HG03457 (cell line): ENCODE data around the gene HPN.
"Not testable (repeated sequence)": the region's sequence is repeated elsewhere in the genome, so short reads cannot be mapped to it uniquely, and the experiment has no call there.

ENCODE experiments used
- ATAC-seq: cut with Tn5 transposase; IDR thresholded peaks from one replicate; pipeline ENCODE4 v1.9.1; 2021; ENCODE audit warnings: moderate number of reproducible peaks; ENCODE audit not compliant: unreplicated experiment

HPN gene

GRCh38 chr19:35027009-35027408 lies 14.5 kb upstream of the HPN start:
- ATAC-seq, result no peak

GRCh38 chr19:35027851-35028599 lies 13.5 kb upstream of the HPN start:
- no peak for ATAC-seq

- not testable (repeated sequence) for ATAC-seq
Measured at GRCh38 chr19:35028600-35028885, 13.0 kb upstream of the HPN start.

DNA sequence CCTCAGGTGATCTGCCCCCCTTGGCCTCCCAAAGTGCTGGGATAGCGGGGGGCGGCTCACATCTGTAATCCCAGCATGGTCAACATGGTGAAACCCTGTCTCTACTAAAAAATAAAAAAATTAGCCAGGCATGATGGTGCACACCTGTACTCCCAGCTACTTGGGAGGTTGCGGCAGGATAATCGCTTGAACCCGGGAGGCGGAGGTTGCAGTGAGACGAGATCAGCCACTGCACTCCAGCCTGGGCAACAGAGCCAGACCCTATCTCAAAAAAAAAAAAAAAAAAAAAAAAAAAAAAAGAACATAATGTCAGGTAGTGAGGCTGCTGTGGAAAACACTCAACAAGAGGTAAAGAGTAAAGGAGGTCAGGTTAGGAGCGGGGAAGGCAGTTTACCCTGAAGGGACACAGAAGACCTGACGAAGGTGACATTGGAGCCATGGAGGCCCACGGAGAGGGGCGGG lies 12.2 kb upstream of the HPN start:
- ATAC-seq, result not testable (repeated sequence)

DNA sequence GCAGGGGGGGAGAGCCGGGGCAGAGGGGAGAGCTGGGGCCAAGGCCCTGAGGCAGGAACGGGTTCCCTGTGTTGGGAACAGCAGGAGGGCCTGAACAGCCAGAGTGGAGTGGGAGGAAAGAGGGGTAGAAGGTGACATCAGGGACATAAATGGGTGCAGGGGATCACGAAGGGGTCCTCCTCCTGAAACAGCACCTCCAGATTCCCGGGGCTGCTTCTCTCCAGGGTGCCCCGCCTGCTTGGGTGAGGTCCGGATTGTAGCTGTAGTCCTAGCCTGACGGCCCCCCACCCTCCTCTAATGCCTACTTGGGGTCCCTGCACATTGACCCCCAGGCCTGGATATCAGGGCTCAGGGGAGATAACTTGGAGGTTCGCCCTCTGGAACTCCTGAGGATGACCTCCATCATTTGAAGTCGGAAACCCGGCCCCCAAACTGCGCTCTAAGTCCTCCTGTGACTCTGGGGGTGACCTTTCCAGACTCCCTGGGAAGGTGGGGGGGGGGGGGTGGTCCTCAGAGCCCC lies 11.7 kb upstream of the HPN start:
- no peak for ATAC-seq

DNA sequence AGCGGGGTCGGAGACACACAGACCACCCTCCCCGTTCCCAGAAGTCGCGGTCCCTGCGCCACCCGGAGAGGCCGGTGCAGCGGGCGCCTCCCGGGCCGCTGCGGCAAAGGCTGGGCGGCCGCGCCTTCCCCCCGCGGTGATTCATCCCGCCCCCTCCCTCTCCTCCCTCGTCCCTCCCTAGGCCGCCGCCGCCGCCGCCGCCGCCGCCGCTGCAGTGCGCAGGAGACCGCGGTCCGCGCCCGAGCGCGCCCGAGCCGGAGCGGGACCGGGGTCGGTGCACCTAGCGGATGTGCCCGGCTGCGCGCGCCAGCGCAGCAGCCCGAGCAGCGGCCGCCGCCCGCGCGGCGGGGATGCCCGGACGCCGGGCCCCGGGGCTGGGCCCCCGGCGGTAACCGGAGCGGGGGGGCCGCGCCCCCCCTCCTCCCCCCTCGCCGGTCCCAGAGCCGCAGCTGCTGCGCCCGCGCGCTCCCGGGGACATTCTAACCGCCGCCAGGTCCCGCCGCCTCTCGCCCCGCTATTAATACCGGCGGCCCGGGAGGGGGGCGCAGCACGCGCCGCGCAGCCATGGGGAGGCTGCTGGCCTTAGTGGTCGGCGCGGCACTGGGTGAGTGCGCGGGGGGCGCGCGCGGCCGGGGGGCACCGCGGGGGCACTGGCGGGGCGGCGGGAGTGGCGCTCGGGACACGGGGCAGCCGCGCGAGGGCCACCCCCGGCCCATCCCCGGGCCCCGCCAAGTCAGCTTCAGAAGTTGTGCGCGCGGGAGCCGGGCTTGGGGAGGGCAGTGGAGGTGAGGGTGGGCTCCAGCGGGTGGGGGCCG lies 11.1 kb upstream of the HPN start, which contains the start of gene SCN1B:
SCN1B (plus strand) TSS at position 214 of the 815 bp plus-strand sequence; CDS start at position 565, 351 bp downstream.
- no peak for ATAC-seq

- ATAC-seq, result no peak
Measured at GRCh38 chr19:35031072-35031881, 10.2 kb upstream of the HPN start.

DNA sequence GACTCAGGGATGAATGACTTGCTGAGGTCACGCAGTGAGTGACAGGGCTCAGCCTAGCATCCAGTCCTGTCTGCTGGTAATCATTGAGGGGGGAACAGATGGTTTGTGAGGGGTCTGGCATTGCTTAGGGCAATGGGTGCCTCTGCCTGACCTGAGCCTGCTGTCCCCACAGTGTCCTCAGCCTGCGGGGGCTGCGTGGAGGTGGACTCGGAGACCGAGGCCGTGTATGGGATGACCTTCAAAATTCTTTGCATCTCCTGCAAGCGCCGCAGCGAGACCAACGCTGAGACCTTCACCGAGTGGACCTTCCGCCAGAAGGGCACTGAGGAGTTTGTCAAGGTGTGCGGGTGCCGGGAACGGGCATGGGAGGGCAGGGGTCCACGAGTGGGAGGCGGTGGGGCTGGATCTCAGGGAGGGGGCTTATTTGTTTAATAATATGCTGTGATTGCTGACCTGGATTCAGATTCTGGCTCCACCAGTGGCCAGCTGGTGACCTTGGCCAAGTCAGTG lies 9.1 kb upstream of the HPN start:
- no peak for ATAC-seq

DNA sequence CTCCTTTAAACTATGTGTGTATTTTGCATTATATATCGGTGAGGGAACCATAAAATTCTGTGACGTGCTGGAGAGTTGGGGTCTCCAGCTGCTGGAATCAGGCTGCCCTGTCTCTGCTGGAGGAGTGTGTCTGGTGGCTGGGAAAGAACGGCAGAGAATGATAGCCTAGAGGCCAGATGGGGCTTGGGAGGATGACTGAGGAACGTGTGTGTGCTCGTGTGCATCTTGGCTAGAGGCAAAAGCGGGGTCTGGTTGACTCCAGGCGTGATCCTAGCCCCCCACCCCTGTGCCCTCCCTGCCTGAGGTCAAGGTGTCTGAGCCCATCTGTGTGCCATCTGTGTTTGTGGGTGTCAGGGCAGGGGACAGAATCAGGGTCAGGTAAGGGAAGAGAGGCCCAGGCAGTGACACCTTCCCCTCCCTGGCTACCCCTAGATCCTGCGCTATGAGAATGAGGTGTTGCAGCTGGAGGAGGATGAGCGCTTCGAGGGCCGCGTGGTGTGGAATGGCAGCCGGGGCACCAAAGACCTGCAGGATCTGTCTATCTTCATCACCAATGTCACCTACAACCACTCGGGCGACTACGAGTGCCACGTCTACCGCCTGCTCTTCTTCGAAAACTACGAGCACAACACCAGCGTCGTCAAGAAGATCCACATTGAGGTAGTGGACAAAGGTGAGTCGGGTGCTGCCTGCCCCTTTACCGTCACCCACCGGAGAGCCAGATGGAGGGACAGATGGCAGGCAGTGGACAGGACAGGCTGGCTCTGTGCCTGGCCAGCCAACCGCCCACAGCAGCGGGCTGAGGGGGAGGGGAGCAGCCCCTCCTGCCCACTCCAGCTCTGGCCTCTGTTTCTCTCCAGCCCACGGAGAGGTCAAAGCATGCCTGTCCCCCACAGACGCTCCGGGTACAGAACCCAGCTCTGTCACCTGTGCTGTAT lies 8.2 kb upstream of the HPN start:
- ATAC-seq, result no peak

- ATAC-seq, result no peak
Measured at GRCh38 chr19:35034005-35034502, 7.5 kb upstream of the HPN start.

GRCh38 chr19:35034588-35035382 lies 6.7 kb upstream of the HPN start:
- ATAC-seq, result no peak

GRCh38 chr19:35037716-35038622 lies 3.6 kb upstream of the HPN start:
- no peak for ATAC-seq

DNA sequence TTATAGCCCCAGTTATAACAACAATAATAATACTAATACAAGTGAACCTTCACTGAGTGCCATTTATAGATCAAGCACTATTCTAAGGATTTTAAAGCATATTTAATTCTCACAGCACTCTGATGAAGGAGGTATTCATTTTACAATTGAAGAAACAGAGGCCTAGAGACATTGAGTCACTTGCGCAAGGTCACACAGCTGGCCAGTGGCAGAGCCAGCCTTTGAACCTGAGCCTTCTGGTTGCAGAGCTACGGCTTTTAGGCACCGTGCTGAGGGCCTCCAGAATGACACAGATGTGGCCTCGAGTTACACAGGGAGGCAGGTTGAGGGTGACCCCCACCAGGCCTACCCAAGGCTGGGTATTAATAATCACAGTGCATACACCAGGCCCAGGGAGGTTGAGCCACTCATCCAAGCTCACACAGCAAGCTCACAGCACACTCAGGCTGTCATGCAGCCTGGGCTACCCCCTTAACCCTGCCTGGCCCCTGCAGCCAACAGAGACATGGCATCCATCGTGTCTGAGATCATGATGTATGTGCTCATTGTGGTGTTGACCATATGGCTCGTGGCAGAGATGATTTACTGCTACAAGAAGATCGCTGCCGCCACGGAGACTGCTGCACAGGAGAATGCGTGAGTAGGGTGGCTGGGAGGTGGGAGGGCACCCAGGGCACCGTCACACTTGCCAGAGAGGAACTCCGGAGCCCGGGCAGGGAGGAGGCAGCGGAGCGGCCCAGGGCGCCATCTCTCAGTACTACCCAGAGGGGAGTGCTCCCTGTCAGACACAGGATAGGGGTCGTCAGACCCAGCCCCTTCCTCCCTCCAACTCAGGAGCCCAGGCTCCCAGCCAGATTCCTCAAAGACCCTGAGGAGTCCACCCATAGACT lies 2.7 kb upstream of the HPN start:
- no peak for ATAC-seq

- ATAC-seq, result no peak
Measured at GRCh38 chr19:35039881-35040825, 1.4 kb upstream of the HPN start.

GRCh38 chr19:35040826-35041547 lies 534 bp upstream of the HPN start:
- ATAC-seq, result no peak
